Measurements from ENCODE around the gene GH2.
"Not testable (repeated sequence)": the region's sequence is repeated elsewhere in the genome, so short reads cannot be mapped to it uniquely, and the experiment has no call there.

GH2 gene

DNA sequence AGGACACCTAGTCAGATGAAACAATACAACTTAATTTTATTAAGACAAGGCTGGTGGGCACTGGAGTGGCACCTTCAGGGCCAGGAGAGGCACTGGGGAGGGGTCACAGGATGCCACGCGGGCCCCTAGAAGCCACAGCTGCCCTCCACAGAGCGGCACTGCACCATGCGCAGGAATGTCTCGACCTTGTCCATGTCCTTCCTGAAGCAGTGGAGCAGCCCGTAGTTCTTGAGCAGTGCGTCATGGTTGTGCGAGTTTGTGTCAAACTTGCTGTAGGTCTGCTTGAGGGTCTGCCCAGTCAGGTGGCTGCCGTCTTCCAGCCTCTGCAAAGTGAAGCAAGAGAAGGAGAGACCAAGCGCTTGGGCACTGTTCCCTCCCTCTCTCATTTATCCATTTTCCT lies 27.8 kb upstream of the GH2 start:
- H3K4me1 ChIP-seq (ENCODE audit: insufficient read depth, low read length); H3K4me3 ChIP-seq (ENCODE audit: low read depth in 1 of 2, low read length in 2 of 2); H3K9me3 ChIP-seq (ENCODE audit: low read length); H3K9ac ChIP-seq (ENCODE audit: low read length); H3K27me3 ChIP-seq (ENCODE audit: control insufficient read depth in 1 of 2, insufficient read depth in 2 of 2, low read length in 2 of 2); H3K27ac ChIP-seq (ENCODE audit: low read depth, low read length); H3K36me3 ChIP-seq (ENCODE audit: insufficient read depth, low read length): not testable (repeated sequence)

DNA sequence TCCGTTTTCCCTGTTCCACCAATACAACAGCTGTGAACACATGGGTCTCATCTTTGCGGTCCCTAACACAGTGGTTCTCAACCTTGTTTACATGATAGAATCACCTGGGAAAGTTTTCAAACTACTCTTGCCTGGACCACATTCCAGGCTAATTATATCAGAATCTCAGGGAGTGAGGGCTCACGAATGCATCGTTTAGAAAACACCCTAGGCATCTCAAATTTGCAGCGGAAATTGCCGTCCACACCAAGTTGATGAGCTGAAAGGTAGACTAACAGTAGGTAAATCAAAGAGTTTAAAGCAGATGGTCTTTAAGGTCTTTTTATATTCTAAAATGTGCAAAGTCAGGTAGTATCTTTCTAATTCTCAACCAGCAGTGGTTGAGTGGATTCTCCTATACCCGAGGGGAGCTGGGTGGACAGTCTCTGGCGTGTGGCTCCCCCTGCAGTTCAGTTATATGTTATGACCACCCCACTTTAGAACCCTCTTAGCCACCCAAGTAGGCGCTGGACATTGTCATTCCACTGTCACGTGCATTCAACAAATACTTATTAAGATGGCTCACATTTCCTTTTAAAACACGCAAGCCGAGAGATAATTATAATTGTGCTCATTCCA lies 25.5 kb upstream of the GH2 start:
- not testable (repeated sequence) for H3K4me1 ChIP-seq (ENCODE audit: insufficient read depth, low read length); H3K27ac ChIP-seq (ENCODE audit: low read depth, low read length); H3K36me3 ChIP-seq (ENCODE audit: insufficient read depth, low read length); H3K9ac ChIP-seq (ENCODE audit: low read length); H3K4me3 ChIP-seq (ENCODE audit: low read depth in 1 of 2, low read length in 2 of 2); H3K27me3 ChIP-seq (ENCODE audit: control insufficient read depth in 1 of 2, insufficient read depth in 2 of 2, low read length in 2 of 2); H3K9me3 ChIP-seq (ENCODE audit: low read length)

DNA sequence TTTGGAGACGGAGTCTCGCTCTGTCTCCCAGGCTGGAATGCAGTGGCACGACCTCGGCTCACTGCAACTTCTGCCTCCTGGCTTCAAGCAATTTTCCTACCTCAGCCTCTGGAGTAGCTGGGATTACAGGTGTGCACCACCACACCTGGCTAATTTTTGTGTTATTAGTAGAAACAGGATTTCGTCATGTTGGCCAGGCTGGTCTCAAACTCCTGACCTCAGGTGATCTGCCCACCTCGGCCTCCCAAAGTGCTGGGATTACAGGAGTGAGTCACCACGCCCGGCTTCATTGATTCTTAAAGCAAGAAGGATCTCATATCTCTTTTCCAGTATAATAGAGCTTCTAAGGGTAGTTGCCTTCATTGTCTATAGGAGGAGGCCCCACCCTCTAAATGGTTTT lies 23.1 kb upstream of the GH2 start:
- not testable (repeated sequence) for H3K4me1 ChIP-seq (ENCODE audit: insufficient read depth, low read length); H3K4me3 ChIP-seq (ENCODE audit: low read depth in 1 of 2, low read length in 2 of 2); H3K27me3 ChIP-seq (ENCODE audit: control insufficient read depth in 1 of 2, insufficient read depth in 2 of 2, low read length in 2 of 2); H3K36me3 ChIP-seq (ENCODE audit: insufficient read depth, low read length); H3K9me3 ChIP-seq (ENCODE audit: low read length); H3K27ac ChIP-seq (ENCODE audit: low read depth, low read length); H3K9ac ChIP-seq (ENCODE audit: low read length)

DNA sequence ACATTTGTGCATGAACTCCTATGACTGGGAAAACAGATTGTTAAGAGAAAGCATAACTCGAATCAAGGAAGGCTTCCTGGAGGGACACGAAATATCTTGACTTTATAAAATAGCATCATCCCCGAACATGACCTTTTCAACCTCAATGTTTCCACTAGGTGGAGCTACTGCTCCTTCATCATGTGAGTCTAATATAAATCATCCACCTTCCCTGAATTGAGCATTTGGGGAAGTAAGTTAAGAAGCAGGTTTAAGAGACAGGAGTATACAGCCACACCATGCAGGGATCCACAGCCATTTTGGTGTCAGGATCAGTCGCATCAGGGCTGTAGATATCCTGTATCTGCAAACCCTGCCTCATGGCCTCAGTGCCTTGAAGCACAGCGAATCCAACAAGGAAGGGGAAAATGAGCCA lies 22.1 kb upstream of the GH2 start:
- H3K36me3 ChIP-seq (ENCODE audit: insufficient read depth, low read length); H3K9ac ChIP-seq (ENCODE audit: low read length); H3K4me1 ChIP-seq (ENCODE audit: insufficient read depth, low read length); H3K27me3 ChIP-seq (ENCODE audit: control insufficient read depth in 1 of 2, insufficient read depth in 2 of 2, low read length in 2 of 2); H3K4me3 ChIP-seq (ENCODE audit: low read depth in 1 of 2, low read length in 2 of 2); H3K27ac ChIP-seq (ENCODE audit: low read depth, low read length); H3K9me3 ChIP-seq (ENCODE audit: low read length): not testable (repeated sequence)

DNA sequence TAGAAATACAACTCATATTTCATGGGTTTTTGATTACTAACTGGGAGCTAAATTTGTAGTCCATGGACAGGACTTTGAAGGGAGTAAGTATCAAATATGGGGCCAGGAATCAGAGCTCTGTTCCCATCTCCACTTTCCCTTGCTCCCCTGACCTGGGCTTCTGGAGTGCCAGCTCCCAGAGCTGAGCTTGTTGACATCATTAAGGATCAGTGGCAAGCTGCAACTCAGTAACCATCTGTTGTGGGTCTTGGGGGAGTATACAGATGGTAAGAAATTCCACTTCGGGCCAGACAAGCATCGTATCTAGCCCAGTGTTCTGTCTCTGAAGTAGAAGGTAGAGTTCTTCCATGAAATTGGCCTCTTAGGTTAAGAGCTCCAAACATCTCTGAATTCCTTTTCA lies 20.2 kb upstream of the GH2 start:
- H3K9ac ChIP-seq (ENCODE audit: low read length); H3K27ac ChIP-seq (ENCODE audit: low read depth, low read length); H3K36me3 ChIP-seq (ENCODE audit: insufficient read depth, low read length); H3K27me3 ChIP-seq (ENCODE audit: control insufficient read depth in 1 of 2, insufficient read depth in 2 of 2, low read length in 2 of 2); H3K4me1 ChIP-seq (ENCODE audit: insufficient read depth, low read length); H3K4me3 ChIP-seq (ENCODE audit: low read depth in 1 of 2, low read length in 2 of 2); H3K9me3 ChIP-seq (ENCODE audit: low read length): not testable (repeated sequence)

DNA sequence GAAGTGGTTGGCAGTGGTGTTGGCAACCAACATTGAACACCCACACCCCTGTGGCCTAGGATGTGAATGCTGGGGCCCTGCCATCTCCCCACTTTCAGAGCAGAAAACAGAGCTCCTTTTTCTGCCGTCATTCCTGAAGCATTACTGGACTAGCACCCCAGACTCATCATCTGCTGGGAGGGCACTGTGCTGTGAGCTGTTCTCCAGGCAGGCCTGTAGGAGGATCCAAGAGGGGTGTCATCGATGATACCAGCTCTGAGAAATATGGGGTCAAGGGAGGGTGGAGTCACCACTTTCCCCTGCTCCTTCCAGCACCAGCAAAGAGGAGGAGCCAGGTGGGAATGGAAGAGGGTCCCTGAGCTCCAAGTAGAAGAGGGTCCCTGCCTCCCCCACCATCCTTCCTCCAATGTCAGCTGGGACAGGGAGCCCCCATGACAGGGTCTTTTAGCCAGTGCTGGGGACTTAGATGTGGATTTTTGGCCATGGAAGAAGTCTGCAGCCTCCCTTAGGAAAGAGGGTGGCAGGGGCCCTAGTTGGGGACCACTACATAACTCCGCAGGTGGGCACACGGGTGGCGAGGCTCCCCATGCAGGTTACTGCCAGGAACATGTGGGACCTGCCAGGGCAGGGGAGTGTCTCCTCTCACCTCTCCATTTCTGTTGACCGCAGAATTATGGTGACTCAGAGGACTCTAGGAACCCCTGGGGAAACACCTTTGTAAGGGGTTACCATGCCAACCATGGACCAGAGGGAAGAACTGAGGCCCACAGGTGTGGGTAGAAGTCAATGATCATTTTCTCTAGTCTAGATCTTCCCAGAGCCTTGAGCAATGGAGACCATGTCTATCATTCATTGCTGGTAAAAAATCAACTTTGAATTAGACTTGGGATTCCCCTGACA lies 17.4 kb upstream of the GH2 start:
- H3K4me1 ChIP-seq (ENCODE audit: insufficient read depth, low read length); H3K9me3 ChIP-seq (ENCODE audit: low read length); H3K27ac ChIP-seq (ENCODE audit: low read depth, low read length); H3K27me3 ChIP-seq (ENCODE audit: control insufficient read depth in 1 of 2, insufficient read depth in 2 of 2, low read length in 2 of 2); H3K9ac ChIP-seq (ENCODE audit: low read length); H3K4me3 ChIP-seq (ENCODE audit: low read depth in 1 of 2, low read length in 2 of 2); H3K36me3 ChIP-seq (ENCODE audit: insufficient read depth, low read length): not testable (repeated sequence)

DNA sequence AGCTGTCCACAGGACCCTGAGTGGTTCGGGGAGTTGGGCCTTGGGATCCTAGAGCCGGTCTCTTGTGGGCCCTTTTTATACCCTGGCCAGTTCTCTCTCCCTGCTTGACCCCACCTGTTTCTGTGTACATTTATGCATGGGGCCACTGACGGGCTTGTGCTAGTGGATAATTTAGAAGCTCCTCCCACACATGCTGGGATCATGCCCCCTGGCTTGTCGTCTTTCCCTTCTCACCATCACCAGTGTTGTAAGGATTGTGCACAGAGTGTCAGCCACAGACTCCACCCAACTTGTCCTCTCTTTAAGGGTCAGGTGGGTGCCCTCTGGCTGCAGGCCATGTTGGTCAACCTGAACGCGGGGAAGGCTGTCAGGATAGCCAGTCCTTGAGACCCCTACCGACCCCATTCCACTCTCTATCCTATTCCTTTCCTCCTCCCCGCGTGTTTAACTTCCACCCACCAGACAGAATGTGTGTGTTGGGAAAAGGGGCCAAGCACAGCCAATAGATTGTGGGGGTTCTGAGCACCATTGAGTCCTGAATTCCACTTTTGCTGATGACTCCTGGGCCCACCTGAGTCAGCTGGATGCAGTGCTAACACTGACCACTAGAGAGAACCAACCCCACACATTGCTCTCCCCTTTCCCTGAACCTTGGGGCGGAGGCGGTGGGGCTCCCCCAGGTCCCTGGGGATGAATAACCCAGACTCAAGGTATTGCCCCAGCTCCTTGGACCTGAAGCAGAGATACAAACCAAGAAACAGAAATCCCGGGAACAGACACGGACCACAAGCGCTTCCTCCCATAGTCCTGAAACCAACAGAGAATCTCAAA lies 15.0 kb upstream of the GH2 start, which contains the start of gene CSH1:
CSH1 (minus strand) TSS at position 51 of the 831 bp plus-strand sequence. CDS start 63 bp downstream, outside the sequence.
- not testable (repeated sequence) for H3K4me3 ChIP-seq (ENCODE audit: low read depth in 1 of 2, low read length in 2 of 2); H3K27ac ChIP-seq (ENCODE audit: low read depth, low read length); H3K9me3 ChIP-seq (ENCODE audit: low read length); H3K36me3 ChIP-seq (ENCODE audit: insufficient read depth, low read length); H3K9ac ChIP-seq (ENCODE audit: low read length); H3K27me3 ChIP-seq (ENCODE audit: control insufficient read depth in 1 of 2, insufficient read depth in 2 of 2, low read length in 2 of 2); H3K4me1 ChIP-seq (ENCODE audit: insufficient read depth, low read length)

DNA sequence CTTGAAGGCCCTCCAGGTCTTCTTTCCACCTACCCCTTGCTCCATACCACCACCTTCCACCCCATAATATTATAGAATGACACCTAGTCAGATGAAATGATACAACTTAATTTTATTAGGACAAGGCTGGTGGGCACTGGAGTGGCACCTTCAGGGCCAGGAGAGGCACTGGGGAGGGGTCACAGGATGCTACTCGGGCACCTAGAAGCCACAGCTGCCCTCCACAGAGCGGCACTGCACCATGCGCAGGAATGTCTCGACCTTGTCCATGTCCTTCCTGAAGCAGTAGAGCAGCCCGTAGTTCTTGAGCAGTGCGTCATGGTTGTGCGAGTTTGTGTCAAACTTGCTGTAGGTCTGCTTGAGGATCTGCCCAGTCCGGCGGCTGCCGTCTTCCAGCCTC lies 13.1 kb upstream of the GH2 start:
- not testable (repeated sequence) for H3K27ac ChIP-seq (ENCODE audit: low read depth, low read length); H3K27me3 ChIP-seq (ENCODE audit: control insufficient read depth in 1 of 2, insufficient read depth in 2 of 2, low read length in 2 of 2); H3K9ac ChIP-seq (ENCODE audit: low read length); H3K36me3 ChIP-seq (ENCODE audit: insufficient read depth, low read length); H3K4me3 ChIP-seq (ENCODE audit: low read depth in 1 of 2, low read length in 2 of 2); H3K4me1 ChIP-seq (ENCODE audit: insufficient read depth, low read length); H3K9me3 ChIP-seq (ENCODE audit: low read length)

DNA sequence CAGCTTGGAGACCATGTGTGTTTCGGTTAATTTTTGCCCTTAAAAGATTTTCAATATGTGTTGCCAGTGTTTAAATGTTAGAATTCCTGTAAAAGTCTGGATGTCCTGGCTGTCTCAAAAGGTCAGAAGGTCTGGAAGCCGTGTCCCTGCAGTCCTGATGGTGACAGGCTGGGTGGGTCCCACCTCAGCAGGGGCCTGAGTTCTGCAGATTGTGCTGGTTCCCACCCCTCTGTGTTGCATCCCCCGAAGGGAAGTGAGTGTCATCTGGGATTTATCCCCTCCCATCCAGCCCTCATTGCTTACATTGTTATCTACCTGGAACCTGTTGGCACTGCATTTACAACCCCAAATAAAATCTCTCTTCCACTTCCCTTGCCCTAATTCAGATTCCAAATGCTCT lies 12.3 kb upstream of the GH2 start:
- not testable (repeated sequence) for H3K27ac ChIP-seq (ENCODE audit: low read depth, low read length); H3K9ac ChIP-seq (ENCODE audit: low read length); H3K4me1 ChIP-seq (ENCODE audit: insufficient read depth, low read length); H3K27me3 ChIP-seq (ENCODE audit: control insufficient read depth in 1 of 2, insufficient read depth in 2 of 2, low read length in 2 of 2); H3K9me3 ChIP-seq (ENCODE audit: low read length); H3K4me3 ChIP-seq (ENCODE audit: low read depth in 1 of 2, low read length in 2 of 2); H3K36me3 ChIP-seq (ENCODE audit: insufficient read depth, low read length)

DNA sequence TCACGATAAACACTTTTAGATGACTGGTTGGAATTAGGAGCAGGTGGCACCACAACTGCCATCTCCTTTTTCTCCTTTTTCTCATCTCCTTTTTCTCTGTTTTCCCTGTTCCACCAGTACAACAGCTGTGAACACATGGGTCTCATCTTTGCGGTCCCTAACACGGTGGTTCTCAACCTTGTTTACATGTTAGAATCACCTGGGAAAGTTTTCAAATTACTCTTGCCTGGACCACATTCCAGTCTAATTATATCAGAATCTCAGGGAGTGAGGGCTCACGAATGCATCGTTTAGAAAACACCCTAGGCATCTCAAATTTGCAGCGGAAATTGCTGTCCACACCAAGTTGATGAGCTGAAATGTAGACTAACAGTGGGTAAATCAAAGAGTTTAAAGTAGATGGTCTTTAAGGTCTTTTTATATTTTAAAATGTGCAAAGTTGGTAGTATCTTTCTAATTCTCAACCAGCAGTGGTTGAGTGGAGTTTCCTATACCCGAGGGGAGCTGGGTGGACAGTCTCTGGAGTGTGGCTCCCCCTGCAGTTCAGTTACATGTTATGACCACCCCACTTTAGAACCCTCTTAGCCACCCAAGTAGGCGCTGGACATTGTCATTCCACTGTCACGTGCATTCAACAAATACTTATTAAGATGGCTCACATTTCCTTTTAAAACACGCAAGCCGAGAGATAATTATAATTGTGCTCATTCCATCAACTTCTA lies 10.7 kb upstream of the GH2 start:
- H3K9me3 ChIP-seq (ENCODE audit: low read length); H3K27me3 ChIP-seq (ENCODE audit: control insufficient read depth in 1 of 2, insufficient read depth in 2 of 2, low read length in 2 of 2); H3K4me3 ChIP-seq (ENCODE audit: low read depth in 1 of 2, low read length in 2 of 2); H3K27ac ChIP-seq (ENCODE audit: low read depth, low read length); H3K4me1 ChIP-seq (ENCODE audit: insufficient read depth, low read length); H3K9ac ChIP-seq (ENCODE audit: low read length); H3K36me3 ChIP-seq (ENCODE audit: insufficient read depth, low read length): not testable (repeated sequence)
